NCI-H146 (cell line): ENCODE data around the gene CRTC1.

ENCODE experiments used
- DNase-seq: peaks from one replicate; lab custom pipeline; 2025; lab: John Stamatoyannopoulos, UW

Gene CRTC1

GRCh38 chr19:18749362-18750231 lies 66.1 kb downstream of the CRTC1 start:
- no peak for DNase-seq

- no peak for DNase-seq
These were observed 67.0 kb downstream of the CRTC1 start for GRCh38 chr19:18750295-18750970.

DNA sequence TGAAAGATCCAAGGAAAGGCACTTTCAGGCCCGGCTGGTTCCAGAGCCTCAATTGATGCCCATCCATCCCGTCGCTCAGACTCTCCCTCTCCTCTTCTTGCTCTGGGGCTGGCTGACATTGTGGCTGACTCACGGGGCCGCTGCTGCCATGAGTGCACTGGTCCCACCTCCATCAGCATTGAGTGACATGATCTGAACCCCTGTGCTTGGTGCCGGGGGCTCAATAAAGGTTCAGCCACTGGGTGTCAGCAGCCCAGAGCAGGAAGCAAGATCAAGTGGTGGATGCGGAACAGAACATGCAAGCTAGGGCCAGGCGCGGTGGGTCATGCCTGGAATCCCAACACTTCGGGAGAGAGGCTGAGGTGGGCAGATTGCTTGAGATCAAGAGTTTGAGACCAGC lies 68.1 kb downstream of the CRTC1 start:
- no peak for DNase-seq

GRCh38 chr19:18754501-18754900 lies 71.0 kb downstream of the CRTC1 start:
- DNase-seq: no peak

DNA sequence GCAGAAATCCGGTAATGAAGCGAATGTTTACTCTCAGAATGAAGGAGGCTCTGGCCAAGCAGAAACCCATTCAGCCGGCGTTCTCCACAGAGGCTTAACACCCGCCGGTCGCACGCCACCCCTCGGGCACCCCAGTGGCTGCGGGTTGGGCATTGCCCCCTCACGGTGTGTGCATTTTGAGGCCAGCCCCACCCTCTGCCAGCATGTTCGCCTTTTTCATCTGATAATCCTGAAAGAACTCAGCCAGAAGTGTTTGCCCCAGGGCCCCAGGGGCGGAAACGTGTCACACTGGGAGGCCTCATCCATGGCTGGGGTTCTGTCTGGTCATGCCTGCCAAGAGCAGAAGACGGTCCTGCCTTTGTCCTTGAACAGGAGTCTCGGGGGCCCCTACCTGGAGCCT lies 73.4 kb downstream of the CRTC1 start:
- peak; percentile 94 for DNase-seq

GRCh38 chr19:18759304-18759994 lies 76.0 kb downstream of the CRTC1 start:
- no peak for DNase-seq

GRCh38 chr19:18759995-18760426 lies 76.5 kb downstream of the CRTC1 start:
- DNase-seq: no peak

DNA sequence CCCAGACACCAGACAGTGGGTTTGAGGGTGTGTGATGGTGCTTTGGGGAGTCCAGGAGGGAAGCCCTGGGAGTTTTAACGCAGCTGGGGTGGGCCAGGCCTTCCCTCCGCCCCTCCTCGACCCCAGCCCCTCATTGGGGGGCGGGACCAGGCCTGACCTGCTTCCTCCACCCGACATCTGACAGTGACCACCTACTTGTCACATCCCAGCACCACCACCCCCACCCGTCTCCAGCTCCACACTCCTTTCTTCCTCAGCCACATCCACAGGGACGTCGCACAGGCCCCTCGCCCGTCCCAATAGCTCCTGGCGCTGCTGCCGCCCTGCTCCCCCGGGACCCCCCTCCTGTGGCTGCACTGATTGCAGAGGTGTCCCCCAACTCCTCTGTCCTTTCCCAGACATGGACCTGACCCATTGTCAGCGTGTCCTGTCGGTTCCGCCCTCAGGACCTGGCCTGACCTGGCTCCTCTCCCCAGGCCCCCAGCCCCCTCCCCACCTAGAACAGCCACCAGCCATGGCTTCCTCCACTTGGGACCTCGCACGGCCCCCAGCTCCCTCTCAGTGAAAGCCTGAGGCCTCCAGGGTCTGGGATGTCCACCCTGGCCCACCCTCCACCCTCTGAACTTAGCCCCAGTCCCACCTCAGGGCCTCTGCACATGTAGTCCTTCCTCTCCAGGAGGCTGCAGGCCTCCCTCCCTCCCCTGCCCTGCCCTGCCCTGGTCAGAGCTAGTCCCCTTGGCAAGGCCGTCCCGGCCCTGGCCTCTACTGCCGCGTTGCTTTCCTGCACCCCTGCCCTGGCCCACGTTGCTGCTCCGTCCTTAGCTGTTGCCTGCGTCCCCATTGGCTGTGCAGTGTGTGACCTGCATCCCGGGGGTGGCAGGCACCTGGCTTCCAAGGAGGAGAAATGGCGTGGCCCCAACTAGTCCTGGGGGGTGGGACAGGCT lies 77.2 kb downstream of the CRTC1 start:
- no peak for DNase-seq

DNA sequence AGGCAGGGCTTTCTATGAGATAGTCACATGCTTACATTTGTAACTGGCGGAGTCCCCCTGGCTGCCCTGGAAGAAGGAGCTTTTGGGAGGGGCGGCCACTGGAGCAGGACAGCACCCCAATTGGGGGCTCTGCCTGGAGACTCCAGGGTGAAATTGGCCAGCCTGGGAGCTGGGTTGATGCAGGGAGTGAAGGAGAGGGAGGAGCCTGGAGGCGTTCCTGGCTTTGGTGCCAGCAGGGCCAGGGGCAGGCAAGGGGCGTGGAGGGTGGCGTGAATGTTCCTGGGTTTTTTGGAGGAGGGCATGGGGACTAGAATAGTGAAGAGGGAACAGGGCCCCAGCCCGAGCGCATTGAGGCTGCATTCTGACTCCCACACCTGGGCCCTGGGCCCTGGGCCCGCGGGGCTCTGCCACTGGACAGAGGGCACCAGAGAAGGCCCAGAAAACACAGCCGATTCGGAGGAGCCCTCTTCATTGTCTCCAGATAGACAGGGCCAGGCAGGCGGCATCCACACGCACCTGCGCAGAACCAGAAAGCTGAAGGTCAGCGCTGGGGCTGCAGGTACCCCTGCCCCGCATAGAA lies 78.1 kb downstream of the CRTC1 start:
- DNase-seq: no peak

GRCh38 chr19:18762125-18763023 lies 78.9 kb downstream of the CRTC1 start:
- DNase-seq: no peak

GRCh38 chr19:18763674-18764590 lies 80.5 kb downstream of the CRTC1 start:
- no peak for DNase-seq

DNA sequence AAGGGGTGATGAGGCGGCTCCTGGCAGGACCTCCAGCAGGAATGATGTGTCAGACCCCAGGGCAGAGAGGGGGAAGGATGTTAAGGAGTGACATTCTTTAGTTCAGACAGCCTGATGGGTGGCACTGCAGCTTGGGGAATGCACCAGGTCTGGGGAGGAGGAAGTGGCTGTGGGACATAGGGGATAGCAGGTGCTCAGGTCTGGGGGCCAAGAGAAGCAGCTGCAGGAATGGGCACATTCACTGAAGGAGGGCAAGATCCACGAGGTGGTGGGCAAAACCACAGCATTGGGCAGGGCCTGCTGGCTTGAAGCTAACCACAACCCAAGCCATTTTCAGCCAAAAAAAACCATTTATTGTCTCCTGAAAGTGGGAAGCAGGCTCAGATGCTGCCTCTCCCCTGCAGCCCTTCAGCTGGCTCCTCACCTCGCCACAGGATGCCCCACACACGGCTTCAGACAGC lies 81.1 kb downstream of the CRTC1 start:
- no peak for DNase-seq

GRCh38 chr19:18765224-18765623 lies 81.7 kb downstream of the CRTC1 start:
- DNase-seq: peak; percentile 90

- no peak for DNase-seq
These were observed 84.7 kb downstream of the CRTC1 start for GRCh38 chr19:18768046-18768771.

DNA sequence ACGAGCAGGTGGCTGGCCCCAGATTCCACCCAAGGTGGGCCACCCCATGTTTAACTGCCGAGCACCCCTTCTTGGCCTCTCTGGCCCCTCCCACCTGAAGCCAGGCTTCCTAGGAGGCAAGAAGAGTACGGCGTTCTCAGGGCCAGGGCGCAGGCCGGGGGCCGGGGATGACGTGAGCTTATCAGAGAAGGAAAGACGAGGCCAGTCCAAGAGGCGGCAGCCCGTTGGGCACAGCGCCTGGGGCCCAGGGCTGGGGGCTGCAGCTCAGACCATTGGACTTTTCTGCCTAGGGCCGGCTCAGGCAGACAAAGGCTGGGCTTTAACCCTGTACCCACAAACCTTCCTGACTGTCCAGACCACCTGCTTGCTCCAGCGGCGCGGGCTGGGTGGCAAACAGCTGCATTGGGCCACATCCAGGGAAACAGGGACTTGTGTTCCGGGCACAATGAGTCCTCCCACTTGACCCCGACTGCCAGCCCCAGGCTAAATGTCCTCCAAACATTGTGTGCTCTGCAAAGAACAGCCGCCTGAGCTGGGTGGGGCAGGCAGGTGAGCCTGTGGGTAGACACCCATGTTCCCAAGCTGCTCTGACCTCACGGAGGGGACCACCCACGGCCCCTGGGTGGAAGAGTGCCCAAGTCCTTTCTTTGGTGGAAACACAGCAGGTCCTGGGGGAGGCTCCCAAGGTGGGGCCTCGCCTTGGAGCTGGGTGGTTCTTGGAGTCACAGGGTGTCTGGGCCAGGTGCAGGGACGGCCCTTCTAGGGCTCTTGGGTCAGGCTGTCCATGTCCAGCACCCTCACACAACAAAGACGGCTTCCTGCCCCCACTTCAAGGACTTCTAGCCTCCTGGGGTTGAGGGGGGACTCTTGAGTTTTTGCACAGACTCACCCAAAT lies 85.8 kb downstream of the CRTC1 start:
- DNase-seq: peak; percentile 61

GRCh38 chr19:18769989-18770528 lies 86.6 kb downstream of the CRTC1 start:
- DNase-seq: no peak
